GM18499 (cell line): ENCODE results near the gene MED19.
A peak's percentile ranks its signal among the peaks of the same experiment; 100 is the strongest.
"Not testable (repeated sequence)": the region's sequence is repeated elsewhere in the genome, so short reads cannot be mapped to it uniquely, and the experiment has no call there.

Experiments
- ATAC-seq: cut with Tn5 transposase; IDR thresholded peaks from one replicate; pipeline ENCODE4 v1.9.1; 2021; ENCODE audit warnings: moderate number of reproducible peaks; ENCODE audit not compliant: insufficient read depth, unreplicated experiment

Gene MED19

GRCh38 chr11:57709802-57710367 lies 2.1 kb downstream of the MED19 start:
- ATAC-seq, result no peak

- not testable (repeated sequence) for ATAC-seq
These were observed 6.6 kb downstream of the MED19 start for GRCh38 chr11:57705432-57705831.

GRCh38 chr11:57704932-57705331 lies 7.1 kb downstream of the MED19 start:
- ATAC-seq, result no peak

- no peak for ATAC-seq
These were observed 8.7 kb downstream of the MED19 start for GRCh38 chr11:57703341-57703740.

GRCh38 chr11:57700425-57700824 lies 11.6 kb downstream of the MED19 start:
- no peak for ATAC-seq

DNA sequence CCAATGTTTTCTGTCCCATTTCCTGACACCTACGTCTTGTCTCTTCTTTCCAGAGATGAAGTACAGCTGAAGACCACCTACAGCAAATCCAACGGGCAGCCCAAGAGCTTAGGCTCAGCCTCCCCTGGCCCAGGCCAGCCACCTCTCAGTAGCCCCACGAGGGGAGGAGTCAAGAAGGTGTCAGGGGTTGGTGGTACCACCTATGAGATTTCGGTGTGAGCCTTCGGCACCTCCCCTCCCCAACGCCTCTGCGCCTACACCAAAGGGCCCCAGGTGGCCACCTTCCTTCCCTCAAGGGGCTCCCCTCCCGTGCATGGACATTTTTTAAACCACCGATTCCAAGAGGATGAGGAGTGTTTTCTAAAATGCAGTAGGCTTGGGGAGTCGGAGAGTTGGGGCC lies 12.2 kb downstream of the MED19 start:
- no peak for ATAC-seq

GRCh38 chr11:57698843-57699365 lies 13.1 kb downstream of the MED19 start:
- no peak for ATAC-seq

DNA sequence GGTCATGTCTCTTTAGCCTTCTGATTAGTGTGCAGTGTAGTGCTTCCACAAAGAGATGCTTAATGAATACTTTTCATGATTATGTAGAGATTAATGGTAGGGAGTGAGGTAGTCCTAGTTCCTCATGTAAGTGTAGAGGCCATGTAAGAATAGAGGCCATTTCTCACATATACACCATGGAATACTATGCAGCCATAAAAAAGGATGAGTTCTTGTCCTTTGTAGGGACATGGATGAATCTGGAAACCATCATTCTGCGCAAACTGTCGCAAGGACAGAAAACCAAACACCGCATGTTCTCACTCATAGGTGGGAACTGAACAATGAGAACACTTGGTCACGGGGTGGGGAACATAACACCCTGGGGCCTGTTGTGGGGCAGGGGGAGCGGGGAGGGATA lies 21.5 kb downstream of the MED19 start:
- ATAC-seq, result not testable (repeated sequence)

- ATAC-seq, result no peak
These were observed 30.8 kb downstream of the MED19 start for GRCh38 chr11:57681168-57681567.

- ATAC-seq, result no peak
These were observed 31.5 kb downstream of the MED19 start for GRCh38 chr11:57680552-57680874.

- no peak for ATAC-seq
These were observed 32.6 kb downstream of the MED19 start for GRCh38 chr11:57679396-57679795.

GRCh38 chr11:57675176-57675941 lies 36.7 kb downstream of the MED19 start:
- ATAC-seq, result no peak

DNA sequence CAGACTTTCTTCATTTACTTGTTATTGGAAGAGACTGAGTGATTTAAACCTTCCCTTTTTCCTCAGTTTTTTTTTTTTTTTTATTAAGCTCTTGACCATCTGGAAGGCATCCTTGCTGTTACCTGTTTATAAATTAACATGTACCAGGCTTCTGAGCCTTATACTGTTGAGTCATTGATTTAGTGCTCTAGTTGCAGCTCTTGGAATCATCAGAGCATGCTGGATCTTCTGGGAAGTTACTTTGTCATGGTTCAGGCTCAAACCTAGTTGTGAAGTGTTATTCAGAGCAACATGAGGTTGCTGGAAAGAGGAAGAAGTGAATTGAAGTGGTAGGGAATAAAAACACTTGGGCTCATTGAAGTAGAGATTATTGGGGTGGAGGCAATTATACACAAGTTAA lies 37.8 kb downstream of the MED19 start:
- no peak for ATAC-seq

DNA sequence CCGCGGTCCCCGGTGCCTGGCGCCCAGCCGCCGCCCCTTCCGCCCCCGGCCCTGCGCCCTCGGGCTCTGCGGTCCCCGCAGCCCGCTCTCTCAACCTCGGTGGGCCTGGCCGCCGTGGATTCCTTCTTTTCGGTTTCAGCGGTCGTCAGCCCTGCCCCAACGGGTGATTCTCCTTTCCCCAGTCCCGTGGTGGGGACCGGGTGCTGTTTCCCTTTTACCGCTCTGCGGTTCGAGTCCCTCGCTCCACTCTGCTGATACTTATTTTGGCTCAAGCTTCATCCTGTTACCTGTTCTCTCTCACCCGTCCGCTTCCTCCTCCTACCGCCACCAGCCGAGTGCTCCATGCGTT lies 43.6 kb downstream of the MED19 start:
- ATAC-seq, result no peak

- ATAC-seq, result peak; percentile 73
These were observed 44.1 kb downstream of the MED19 start, which contains the start of gene ZDHHC5 for GRCh38 chr11:57667736-57668433. Gene ZDHHC5, plus strand, starts transcription at chr11:57668114. Its CDS starts 4,977 bp downstream, at chr11:57673091.

- peak; percentile 54 for ATAC-seq
These were observed 44.8 kb downstream of the MED19 start for GRCh38 chr11:57667117-57667735.

DNA sequence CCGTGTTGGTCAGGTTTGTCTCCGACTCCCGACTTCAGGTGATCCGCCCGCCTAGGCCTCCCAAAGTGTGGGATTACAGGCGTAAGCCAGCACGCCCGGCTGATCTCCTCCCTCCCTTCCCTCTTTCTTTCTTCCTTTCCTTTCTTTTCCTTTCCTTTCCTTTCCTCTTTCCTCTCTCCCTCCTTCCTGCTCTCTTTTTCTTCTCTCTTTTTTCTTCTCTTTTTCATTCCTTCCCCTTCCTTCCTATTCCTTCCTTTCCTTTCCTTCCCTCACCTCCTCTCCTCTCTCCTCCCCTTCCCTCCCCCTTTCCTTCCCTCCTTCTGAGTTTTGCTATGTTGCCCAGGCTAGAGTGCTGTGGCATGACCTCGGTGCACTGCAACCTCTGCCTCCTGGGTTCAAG lies 48.0 kb downstream of the MED19 start:
- ATAC-seq, result no peak

DNA sequence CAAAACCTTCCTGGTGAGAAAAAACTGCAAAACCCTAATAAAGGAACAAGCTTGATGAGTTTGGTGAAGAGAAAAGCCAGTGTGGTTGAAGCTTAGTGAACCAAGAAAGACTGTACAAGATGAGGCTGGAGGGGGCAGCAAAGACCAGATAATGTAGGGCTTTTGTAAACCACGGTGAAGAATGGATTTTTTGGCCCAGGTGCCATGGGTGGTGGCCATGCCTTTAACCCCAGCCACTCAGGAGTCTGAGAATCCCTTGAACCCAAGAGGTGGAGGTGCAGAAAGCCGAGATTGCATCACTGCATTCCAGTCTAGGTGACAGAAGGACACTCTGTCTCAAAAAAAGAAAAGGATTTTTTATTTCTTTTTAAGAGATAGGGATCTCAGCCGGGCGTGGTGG lies 49.1 kb downstream of the MED19 start:
- no peak for ATAC-seq

GRCh38 chr11:57659669-57660068 lies 52.3 kb downstream of the MED19 start:
- no peak for ATAC-seq

GRCh38 chr11:57658023-57658361 lies 54.0 kb downstream of the MED19 start:
- ATAC-seq, result no peak
